Measurements from ENCODE around the gene KRT33B. TPM values are rescaled to one million over a fixed set of nuclear protein-coding genes. Genes with fewer than 3 reads are reported as not detected.

Gene KRT33B
- polyA plus RNA-seq, 1 donor from 2014 or later = not detected

DNA sequence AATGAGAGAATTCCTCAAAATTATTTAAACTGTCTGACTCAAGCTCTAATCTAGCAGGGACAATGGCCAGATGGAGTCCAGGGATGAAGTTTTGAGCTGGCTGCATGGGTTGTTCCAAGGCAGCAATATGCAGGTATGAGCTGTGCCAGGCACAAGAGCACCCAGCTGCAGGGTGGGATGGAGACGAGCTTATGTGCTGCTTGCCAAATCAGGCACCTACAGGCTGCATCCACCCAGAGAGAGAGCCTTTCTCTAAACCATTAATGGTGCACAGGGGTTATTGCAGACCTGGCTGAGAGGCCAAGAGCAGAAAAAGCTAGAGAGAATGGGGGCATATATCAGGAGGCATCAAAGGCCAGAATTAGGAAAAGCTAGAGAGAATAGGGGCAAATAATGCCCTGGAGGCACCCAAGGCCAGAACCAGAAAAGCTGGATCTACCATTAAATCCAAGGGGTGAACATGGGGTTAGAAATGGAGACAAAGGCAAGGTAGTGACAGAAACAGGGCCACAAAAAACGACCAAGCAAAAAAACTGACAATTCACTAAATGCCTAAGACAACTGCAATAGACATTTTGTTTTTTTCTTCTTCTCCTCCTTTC is 29.9 kb downstream of the KRT33B start:
- Histone ChIP-seq H3K9ac (ENCODE audit: low read length) (no peak overlapping the region), H3K36me3 (ENCODE audit: insufficient read depth, low read length) (no peaks in the 10 kb centered on the region), H3F3A (ENCODE audit: insufficient read depth, low read length, poor library complexity, severe bottlenecking) (no peaks in the 10 kb centered on the region), H3K9me3 (ENCODE audit: low read length) (no peaks in the 10 kb centered on the region), H3K27me3 (ENCODE audit: insufficient read depth, low read depth, low read length) (no peaks in the 10 kb centered on the region), H3K4me2 (ENCODE audit: low read length) (no peak overlapping the region), H3K27ac (ENCODE audit: low read length) (no peak overlapping the region), H3K9me2 (ENCODE audit: insufficient read depth, low read length) (no peaks in the 10 kb centered on the region), H3K79me2 (replicated peaks; ENCODE audit: insufficient read depth, low read length) (no peaks in the 10 kb centered on the region), H3K4me3 (ENCODE audit: low read length) (no peak overlapping the region), H2AFZ (ENCODE audit: low read depth, low read length) (no peak overlapping the region), H4K20me1 (ENCODE audit: insufficient read depth) (no peaks in the 10 kb centered on the region)
- TF ChIP-seq POLR2AphosphoS5 (IDR thresholded peaks at IDR 0.05) (no peak), SMC3 (conservative IDR thresholded peaks at IDR 0.05; ENCODE audit: poor library complexity) (no peak), TAF1 (IDR thresholded peaks at IDR 0.05; ENCODE audit: low read depth) (no peak), MXI1 (conservative IDR thresholded peaks at IDR 0.05; ENCODE audit: poor library complexity, severe bottlenecking) (no peak), EP300 (conservative IDR thresholded peaks at IDR 0.05; ENCODE audit: poor library complexity, severe bottlenecking) (no peak), RAD21 (conservative IDR thresholded peaks at IDR 0.05) (no peak), EZH2 (IDR thresholded peaks at IDR 0.05; ENCODE audit: borderline replicate concordance, insufficient read depth, low read length, poor library complexity, severe bottlenecking) (no peak)
- TF ChIP-seq, protein P1, sequence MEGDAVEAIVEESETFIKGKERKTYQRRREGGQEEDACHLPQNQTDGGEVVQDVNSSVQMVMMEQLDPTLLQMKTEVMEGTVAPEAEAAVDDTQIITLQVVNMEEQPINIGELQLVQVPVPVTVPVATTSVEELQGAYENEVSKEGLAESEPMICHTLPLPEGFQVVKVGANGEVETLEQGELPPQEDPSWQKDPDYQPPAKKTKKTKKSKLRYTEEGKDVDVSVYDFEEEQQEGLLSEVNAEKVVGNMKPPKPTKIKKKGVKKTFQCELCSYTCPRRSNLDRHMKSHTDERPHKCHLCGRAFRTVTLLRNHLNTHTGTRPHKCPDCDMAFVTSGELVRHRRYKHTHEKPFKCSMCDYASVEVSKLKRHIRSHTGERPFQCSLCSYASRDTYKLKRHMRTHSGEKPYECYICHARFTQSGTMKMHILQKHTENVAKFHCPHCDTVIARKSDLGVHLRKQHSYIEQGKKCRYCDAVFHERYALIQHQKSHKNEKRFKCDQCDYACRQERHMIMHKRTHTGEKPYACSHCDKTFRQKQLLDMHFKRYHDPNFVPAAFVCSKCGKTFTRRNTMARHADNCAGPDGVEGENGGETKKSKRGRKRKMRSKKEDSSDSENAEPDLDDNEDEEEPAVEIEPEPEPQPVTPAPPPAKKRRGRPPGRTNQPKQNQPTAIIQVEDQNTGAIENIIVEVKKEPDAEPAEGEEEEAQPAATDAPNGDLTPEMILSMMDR (IDR thresholded peaks at IDR 0.05; ENCODE audit: poor library complexity, severe bottlenecking) = no peak
- TF ChIP-seq, protein P2, sequence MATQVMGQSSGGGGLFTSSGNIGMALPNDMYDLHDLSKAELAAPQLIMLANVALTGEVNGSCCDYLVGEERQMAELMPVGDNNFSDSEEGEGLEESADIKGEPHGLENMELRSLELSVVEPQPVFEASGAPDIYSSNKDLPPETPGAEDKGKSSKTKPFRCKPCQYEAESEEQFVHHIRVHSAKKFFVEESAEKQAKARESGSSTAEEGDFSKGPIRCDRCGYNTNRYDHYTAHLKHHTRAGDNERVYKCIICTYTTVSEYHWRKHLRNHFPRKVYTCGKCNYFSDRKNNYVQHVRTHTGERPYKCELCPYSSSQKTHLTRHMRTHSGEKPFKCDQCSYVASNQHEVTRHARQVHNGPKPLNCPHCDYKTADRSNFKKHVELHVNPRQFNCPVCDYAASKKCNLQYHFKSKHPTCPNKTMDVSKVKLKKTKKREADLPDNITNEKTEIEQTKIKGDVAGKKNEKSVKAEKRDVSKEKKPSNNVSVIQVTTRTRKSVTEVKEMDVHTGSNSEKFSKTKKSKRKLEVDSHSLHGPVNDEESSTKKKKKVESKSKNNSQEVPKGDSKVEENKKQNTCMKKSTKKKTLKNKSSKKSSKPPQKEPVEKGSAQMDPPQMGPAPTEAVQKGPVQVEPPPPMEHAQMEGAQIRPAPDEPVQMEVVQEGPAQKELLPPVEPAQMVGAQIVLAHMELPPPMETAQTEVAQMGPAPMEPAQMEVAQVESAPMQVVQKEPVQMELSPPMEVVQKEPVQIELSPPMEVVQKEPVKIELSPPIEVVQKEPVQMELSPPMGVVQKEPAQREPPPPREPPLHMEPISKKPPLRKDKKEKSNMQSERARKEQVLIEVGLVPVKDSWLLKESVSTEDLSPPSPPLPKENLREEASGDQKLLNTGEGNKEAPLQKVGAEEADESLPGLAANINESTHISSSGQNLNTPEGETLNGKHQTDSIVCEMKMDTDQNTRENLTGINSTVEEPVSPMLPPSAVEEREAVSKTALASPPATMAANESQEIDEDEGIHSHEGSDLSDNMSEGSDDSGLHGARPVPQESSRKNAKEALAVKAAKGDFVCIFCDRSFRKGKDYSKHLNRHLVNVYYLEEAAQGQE (IDR thresholded peaks at IDR 0.05; ENCODE audit: borderline replicate concordance) = no peak

DNA sequence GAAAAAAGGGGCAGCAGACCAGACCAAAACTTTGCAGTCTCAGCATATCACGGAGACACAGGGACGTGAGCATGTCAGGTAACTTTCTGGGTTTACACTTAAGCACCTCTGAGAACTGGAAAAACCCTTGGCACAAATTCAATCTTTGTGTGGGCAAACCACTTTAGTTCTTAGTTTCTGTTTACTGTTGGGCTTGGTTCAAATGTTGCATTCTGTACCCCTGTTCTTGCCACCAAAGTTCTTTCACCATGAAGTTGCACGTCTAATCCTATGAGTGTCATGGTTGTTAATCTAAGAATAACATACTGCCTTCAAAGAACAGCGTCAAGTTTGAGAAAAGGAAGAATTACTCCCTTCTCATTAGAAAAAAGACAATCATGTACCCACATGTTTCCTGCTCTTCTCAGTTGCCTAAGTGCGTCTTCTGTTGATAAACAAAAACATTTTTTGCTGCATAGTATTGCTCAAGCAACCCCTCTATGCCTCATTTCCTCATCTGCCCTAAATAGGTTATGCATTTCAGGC is 30.6 kb downstream of the KRT33B start:
- no peaks in the 10 kb centered on the region for H3K9me3 ChIP-seq (ENCODE audit: low read length)
- no peaks in the 10 kb centered on the region for H3K79me2 ChIP-seq (replicated peaks; ENCODE audit: insufficient read depth, low read length)
- TF ChIP-seq SMC3 (conservative IDR thresholded peaks at IDR 0.05; ENCODE audit: poor library complexity) (no peak), RAD21 (conservative IDR thresholded peaks at IDR 0.05) (no peak), TAF1 (IDR thresholded peaks at IDR 0.05; ENCODE audit: low read depth) (no peak), POLR2AphosphoS5 (IDR thresholded peaks at IDR 0.05) (no peak), EZH2 (IDR thresholded peaks at IDR 0.05; ENCODE audit: borderline replicate concordance, insufficient read depth, low read length, poor library complexity, severe bottlenecking) (no peak), EP300 (conservative IDR thresholded peaks at IDR 0.05; ENCODE audit: poor library complexity, severe bottlenecking) (no peak), MXI1 (conservative IDR thresholded peaks at IDR 0.05; ENCODE audit: poor library complexity, severe bottlenecking) (no peak)
- TF ChIP-seq, protein P2 (IDR thresholded peaks at IDR 0.05; ENCODE audit: borderline replicate concordance) = no peak
- TF ChIP-seq, protein P1 (IDR thresholded peaks at IDR 0.05; ENCODE audit: poor library complexity, severe bottlenecking) = no peak
- H3F3A ChIP-seq (ENCODE audit: insufficient read depth, low read length, poor library complexity, severe bottlenecking) = no peaks in the 10 kb centered on the region
- no peak overlapping the region for H3K27ac ChIP-seq (ENCODE audit: low read length)
- no peak overlapping the region for H2AFZ ChIP-seq (ENCODE audit: low read depth, low read length)
- no peaks in the 10 kb centered on the region for H3K36me3 ChIP-seq (ENCODE audit: insufficient read depth, low read length)
- no peaks in the 10 kb centered on the region for H4K20me1 ChIP-seq (ENCODE audit: insufficient read depth)
- H3K4me2 ChIP-seq (ENCODE audit: low read length) = no peak overlapping the region
- H3K27me3 ChIP-seq (ENCODE audit: insufficient read depth, low read depth, low read length) = no peaks in the 10 kb centered on the region
- no peak overlapping the region for H3K9ac ChIP-seq (ENCODE audit: low read length)
- H3K4me3 ChIP-seq (ENCODE audit: low read length) = no peak overlapping the region
- no peaks in the 10 kb centered on the region for H3K9me2 ChIP-seq (ENCODE audit: insufficient read depth, low read length)
